PC-3 (cell line): ENCODE measurements around the gene POLRMT.
"Not testable (repeated sequence)": the region's sequence is repeated elsewhere in the genome, so short reads cannot be mapped to it uniquely, and the experiment has no call there.

ENCODE experiments used
- EZH2 ChIP-seq: fragments of 300-600 bp; sonication (generic); IDR thresholded peaks from one replicate; pipeline ENCODE4 v1.6.1; 2017; ENCODE audit warnings: antibody characterized with exemption, mild to moderate bottlenecking, low read length; ENCODE audit not compliant: unreplicated experiment
- TF ChIP-seq, protein P1 (sequence below): fragments of 300-600 bp; sonication (generic); conservative IDR thresholded peaks from 2 replicates; pipeline ENCODE4 v1.5.1; 2017; ENCODE audit warnings: antibody characterized with exemption, low read depth, mild to moderate bottlenecking, low read length

DNA sequence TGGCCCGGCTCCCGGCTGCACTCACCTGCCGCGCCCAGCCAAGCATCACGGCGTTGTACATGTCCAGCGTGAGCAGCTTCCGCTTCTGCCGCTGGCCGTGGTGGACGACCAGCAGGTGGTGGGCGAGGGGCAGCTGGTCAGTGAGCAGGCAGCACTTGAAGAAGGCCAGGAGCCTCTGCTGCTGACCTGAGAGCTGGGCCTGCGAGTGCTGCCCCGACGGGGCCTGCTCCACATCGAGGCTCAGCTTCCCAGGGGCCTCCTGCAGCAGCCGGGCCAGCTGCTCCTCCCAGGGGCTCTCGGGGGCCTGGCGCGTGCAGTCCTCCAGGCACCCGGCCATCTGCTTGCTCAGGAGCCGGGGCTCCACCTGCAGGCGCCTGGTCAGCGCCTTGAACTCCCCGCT lies 3.8 kb downstream of the POLRMT start:
- TF ChIP-seq, protein P1, sequence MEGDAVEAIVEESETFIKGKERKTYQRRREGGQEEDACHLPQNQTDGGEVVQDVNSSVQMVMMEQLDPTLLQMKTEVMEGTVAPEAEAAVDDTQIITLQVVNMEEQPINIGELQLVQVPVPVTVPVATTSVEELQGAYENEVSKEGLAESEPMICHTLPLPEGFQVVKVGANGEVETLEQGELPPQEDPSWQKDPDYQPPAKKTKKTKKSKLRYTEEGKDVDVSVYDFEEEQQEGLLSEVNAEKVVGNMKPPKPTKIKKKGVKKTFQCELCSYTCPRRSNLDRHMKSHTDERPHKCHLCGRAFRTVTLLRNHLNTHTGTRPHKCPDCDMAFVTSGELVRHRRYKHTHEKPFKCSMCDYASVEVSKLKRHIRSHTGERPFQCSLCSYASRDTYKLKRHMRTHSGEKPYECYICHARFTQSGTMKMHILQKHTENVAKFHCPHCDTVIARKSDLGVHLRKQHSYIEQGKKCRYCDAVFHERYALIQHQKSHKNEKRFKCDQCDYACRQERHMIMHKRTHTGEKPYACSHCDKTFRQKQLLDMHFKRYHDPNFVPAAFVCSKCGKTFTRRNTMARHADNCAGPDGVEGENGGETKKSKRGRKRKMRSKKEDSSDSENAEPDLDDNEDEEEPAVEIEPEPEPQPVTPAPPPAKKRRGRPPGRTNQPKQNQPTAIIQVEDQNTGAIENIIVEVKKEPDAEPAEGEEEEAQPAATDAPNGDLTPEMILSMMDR = not testable (repeated sequence)
- not testable (repeated sequence) for TF ChIP-seq EZH2
